GM12878 (cell line): ENCODE measurements around the gene DENND10.

Experiments used
- CBX5 ChIP-seq: sonication (generic); IDR thresholded peaks from 2 replicates; pipeline ENCODE4 v1.6.1; 2016; ENCODE audit warnings: low read depth, moderate library complexity, mild to moderate bottlenecking, inconsistent platforms
- CREB1 ChIP-seq: IDR thresholded peaks from 2 replicates; pipeline ENCODE4 v1.6.1; 2012; ENCODE audit warnings: low read depth, mild to moderate bottlenecking, inconsistent platforms
- CTCF ChIP-seq, 3 experiments: IDR thresholded peaks in 2 of 3; conservative IDR thresholded peaks in 1 of 3; 2 replicates each; pipeline ENCODE4 v1.5.1; 2011; ENCODE audit warnings: low read depth in 3 of 3, low read length in 3 of 3, mild to moderate bottlenecking in 3 of 3, control low read depth in 2 of 3, moderate library complexity in 2 of 3, inconsistent platforms in 1 of 3, mixed read lengths in 1 of 3; ENCODE audit not compliant: control insufficient read depth in 2 of 3, insufficient read depth in 1 of 3; ENCODE audit errors: extremely low read depth in 1 of 3
- NR2C2 ChIP-seq: IDR thresholded peaks from 2 replicates; pipeline ENCODE4 v1.6.1; 2011; ENCODE audit warnings: borderline replicate concordance, low read depth; ENCODE audit not compliant: control insufficient read depth, insufficient read length
- RB1 ChIP-seq: fragments of 450-650 bp; formaldehyde crosslinking; IDR thresholded peaks from 2 replicates; pipeline ENCODE4 v1.6.1; 2017; ENCODE audit warnings: mild to moderate bottlenecking, borderline replicate concordance
- SRF ChIP-seq, 2 experiments: IDR thresholded peaks; 2 replicates each; pipeline ENCODE4 v1.6.1; 2011; ENCODE audit warnings: low read depth in 2 of 2, low read length in 2 of 2, mild to moderate bottlenecking in 1 of 2, moderate library complexity in 1 of 2
- YBX1 ChIP-seq: fragments of 450-650 bp; IDR thresholded peaks from 2 replicates; pipeline ENCODE4 v1.6.1; 2016; ENCODE audit warnings: antibody characterized with exemption
- ZBED1 ChIP-seq: IDR thresholded peaks from 2 replicates; pipeline ENCODE4 v1.6.1; 2016; ENCODE audit warnings: borderline replicate concordance
- ZNF274 ChIP-seq: IDR thresholded peaks from one replicate; pipeline ENCODE4 v1.8.0; 2011; ENCODE audit not compliant: insufficient read length, insufficient read depth

GRCh38 chr10:119100434-119101238, 3.3 kb upstream of the DENND10 start:
- TF ChIP-seq CREB1 (no peak), YBX1 (no peak), RB1 (no peak), CTCF (IDR thresholded peaks at IDR 0.05 in 2 of 3, conservative IDR thresholded peaks at IDR 0.05 in 1 of 3; ENCODE audit: control insufficient read depth in 2 of 3, extremely low read depth in 1 of 3, insufficient read depth in 1 of 3, low read depth in 3 of 3, low read length in 3 of 3) (no peak), CBX5 (no peak), SRF (IDR thresholded peaks at IDR 0.05; ENCODE audit: low read depth in 2 of 2, low read length in 2 of 2) (no peak), ZBED1 (no peak), ZNF274 (no peak), NR2C2 (no peak)
